ENCODE data around the gene TACR3.
"Not testable (repeated sequence)": the region's sequence is repeated elsewhere in the genome, so short reads cannot be mapped to it uniquely, and the experiment has no call there.

TACR3 gene

DNA sequence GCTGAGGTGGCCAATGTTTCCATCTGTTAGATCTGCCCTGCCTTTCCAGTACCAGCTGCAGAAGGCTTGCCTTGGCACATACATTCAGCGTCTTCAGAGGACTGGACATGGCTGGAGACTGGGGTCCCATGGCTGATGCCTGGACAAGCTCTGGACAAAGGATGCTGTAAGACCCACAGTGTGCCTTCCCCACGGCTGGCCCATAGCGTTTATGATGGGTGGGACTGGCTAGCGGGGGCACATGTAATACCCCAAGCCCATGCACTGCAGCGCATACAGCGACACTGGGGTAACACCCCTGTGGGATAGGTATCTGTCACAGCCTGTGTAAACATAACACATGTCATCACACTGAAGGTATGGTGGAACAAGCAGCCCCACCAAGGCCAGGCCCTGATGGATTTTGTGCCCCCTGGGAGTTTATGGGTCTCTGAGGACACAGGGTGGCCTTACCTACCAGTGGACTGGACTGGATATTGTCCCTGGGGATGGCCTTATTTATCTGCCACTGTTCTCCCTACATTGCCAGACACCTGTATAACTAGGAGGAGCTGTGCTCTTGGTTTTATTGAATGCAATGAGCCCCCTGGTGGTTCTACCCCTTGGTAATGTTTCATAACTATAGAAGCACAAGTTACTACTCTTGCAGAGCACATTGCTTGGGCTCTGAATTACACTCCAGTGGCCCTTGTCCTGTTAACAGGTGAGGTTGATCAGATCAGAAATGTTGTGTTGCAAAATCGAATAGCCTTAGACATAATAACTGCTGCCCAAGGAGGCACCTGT lies 34.3 kb upstream of the TACR3 start:
- DNase-seq = no peak
- no peak overlapping the region for H3K4ac ChIP-seq (ENCODE audit: low read depth in 1 of 2, low read length in 2 of 2)
- H3K27me3 ChIP-seq (ENCODE audit: control insufficient read depth in 1 of 2, insufficient read depth in 1 of 2, low read length in 2 of 2) = no peaks in the 10 kb centered on the region
- H2BK12ac ChIP-seq (ENCODE audit: low read length in 2 of 2) = no peak overlapping the region
- WGBS = 75% methylated on average over 7 of the region's 7 CpGs
- H3K4me3 ChIP-seq (ENCODE audit: insufficient read depth in 1 of 2, low read depth in 1 of 2, low read length in 2 of 2) = no peak overlapping the region
- no peak overlapping the region for H3K4me2 ChIP-seq (ENCODE audit: low read length, poor library complexity, severe bottlenecking)
- no peak overlapping the region for H4K91ac ChIP-seq (ENCODE audit: low read length)
- H3K36me3 ChIP-seq (ENCODE audit: control insufficient read depth in 1 of 2, insufficient read depth in 2 of 2, low read depth in 1 of 2, low read length in 2 of 2) = no peaks in the 10 kb centered on the region
- no peak overlapping the region for H2BK120ac ChIP-seq (ENCODE audit: low read depth, low read length)
- H2BK15ac ChIP-seq (ENCODE audit: low read depth, poor library complexity, severe bottlenecking) = no peak overlapping the region
- H3K27ac ChIP-seq (ENCODE audit: low read length, poor library complexity, severe bottlenecking) = no peak overlapping the region
- no peak overlapping the region for H3K14ac ChIP-seq (ENCODE audit: low read length in 2 of 2)
- no peak overlapping the region for H3K18ac ChIP-seq (ENCODE audit: low read depth in 1 of 2, low read length in 2 of 2)
- H4K8ac ChIP-seq (ENCODE audit: low read length) = no peak overlapping the region
- no peak overlapping the region for H2BK5ac ChIP-seq (ENCODE audit: low read depth, low read length, poor library complexity, severe bottlenecking)
- no peaks in the 10 kb centered on the region for H3K4me1 ChIP-seq (ENCODE audit: control insufficient read depth, insufficient read depth, low read depth, low read length)
- H2AK5ac ChIP-seq (ENCODE audit: low read length, severe bottlenecking) = no peak overlapping the region
- H3K9me3 ChIP-seq (ENCODE audit: control insufficient read depth, low read length) = no peaks in the 10 kb centered on the region
- H3K23ac ChIP-seq (ENCODE audit: low read length in 2 of 2) = no peak overlapping the region
- H3K9ac ChIP-seq (ENCODE audit: low read length) = no peak overlapping the region
- H3K79me1 ChIP-seq (replicated peaks; ENCODE audit: low read length, poor library complexity, severe bottlenecking) = no peaks in the 10 kb centered on the region
- H2AFZ ChIP-seq (ENCODE audit: low read depth, low read length) = no peak overlapping the region

DNA sequence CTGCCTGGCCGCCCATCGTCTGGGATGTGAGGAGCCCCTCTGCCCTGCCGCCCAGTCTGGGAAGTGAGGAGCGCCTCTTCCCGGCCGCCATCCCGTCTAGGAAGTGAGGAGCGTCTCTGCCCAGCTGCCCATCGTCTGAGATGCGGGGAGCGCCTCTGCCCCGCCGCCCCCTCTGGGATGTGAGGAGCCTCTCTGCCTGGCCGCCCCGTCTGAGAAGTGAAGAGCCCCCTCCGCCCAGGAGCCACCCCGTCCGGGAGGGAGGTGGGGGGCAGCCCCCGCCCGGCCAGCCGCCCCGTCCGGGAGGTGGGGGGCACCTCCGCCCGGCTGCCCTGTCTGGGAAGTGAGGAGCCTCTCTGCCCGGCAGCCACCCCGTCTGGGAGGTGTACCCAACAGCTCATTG lies 3.4 kb upstream of the TACR3 start:
- H3K36me3 ChIP-seq (ENCODE audit: control insufficient read depth in 1 of 2, insufficient read depth in 2 of 2, low read depth in 1 of 2, low read length in 2 of 2); H3K4me3 ChIP-seq (ENCODE audit: insufficient read depth in 1 of 2, low read depth in 1 of 2, low read length in 2 of 2); H4K8ac ChIP-seq (ENCODE audit: low read length); H3K4me2 ChIP-seq (ENCODE audit: low read length, poor library complexity, severe bottlenecking); H3K9me3 ChIP-seq (ENCODE audit: control insufficient read depth, low read length); H4K91ac ChIP-seq (ENCODE audit: low read length); H3K23ac ChIP-seq (ENCODE audit: low read length in 2 of 2); H2AK5ac ChIP-seq (ENCODE audit: low read length, severe bottlenecking); H3K14ac ChIP-seq (ENCODE audit: low read length in 2 of 2); H2BK12ac ChIP-seq (ENCODE audit: low read length in 2 of 2); H3K79me1 ChIP-seq (replicated peaks; ENCODE audit: low read length, poor library complexity, severe bottlenecking); H3K18ac ChIP-seq (ENCODE audit: low read depth in 1 of 2, low read length in 2 of 2); H2AFZ ChIP-seq (ENCODE audit: low read depth, low read length); H3K27ac ChIP-seq (ENCODE audit: low read length, poor library complexity, severe bottlenecking); H2BK15ac ChIP-seq (ENCODE audit: low read depth, poor library complexity, severe bottlenecking); H2BK5ac ChIP-seq (ENCODE audit: low read depth, low read length, poor library complexity, severe bottlenecking); H2BK120ac ChIP-seq (ENCODE audit: low read depth, low read length); DNase-seq; H3K4ac ChIP-seq (ENCODE audit: low read depth in 1 of 2, low read length in 2 of 2); H3K9ac ChIP-seq (ENCODE audit: low read length): not testable (repeated sequence)
- H3K4me1 ChIP-seq (ENCODE audit: control insufficient read depth, insufficient read depth, low read depth, low read length) = peaks cover 11% of the 10 kb centered on the region
- peaks cover 9 to 11% of the 10 kb centered on the region in 2 experiments for H3K27me3 ChIP-seq (ENCODE audit: control insufficient read depth in 1 of 2, insufficient read depth in 1 of 2, low read length in 2 of 2)
- WGBS = 95% methylated on average over 16 of the region's 27 CpGs

DNA sequence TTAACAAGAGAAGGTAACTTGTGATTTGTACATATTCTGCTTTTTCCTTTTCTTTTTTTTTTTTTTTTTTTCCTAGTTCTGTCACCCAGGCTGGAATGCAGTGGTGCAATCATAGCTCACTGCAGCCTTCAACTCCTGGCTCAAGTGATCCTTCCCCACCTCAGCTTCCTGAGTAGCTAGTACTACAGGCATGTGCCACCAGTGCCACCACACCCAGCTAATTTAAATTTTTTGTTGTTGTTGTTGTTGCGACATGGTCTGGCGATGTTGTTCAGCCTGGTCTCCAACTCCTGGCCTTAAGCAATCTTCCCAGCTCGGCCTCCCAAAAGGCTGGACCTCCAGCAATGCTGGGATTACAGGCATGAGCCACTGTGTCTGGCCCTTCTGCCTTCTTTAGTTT lies 1.5 kb upstream of the TACR3 start:
- no peak overlapping the region for H4K8ac ChIP-seq (ENCODE audit: low read length)
- H2AK5ac ChIP-seq (ENCODE audit: low read length, severe bottlenecking) = no peak overlapping the region
- no peak overlapping the region for H3K14ac ChIP-seq (ENCODE audit: low read length in 2 of 2)
- no peak overlapping the region for H3K18ac ChIP-seq (ENCODE audit: low read depth in 1 of 2, low read length in 2 of 2)
- H3K27ac ChIP-seq (ENCODE audit: low read length, poor library complexity, severe bottlenecking) = no peak overlapping the region
- DNase-seq = no peak
- no peak overlapping the region for H2AFZ ChIP-seq (ENCODE audit: low read depth, low read length)
- H3K27me3 ChIP-seq (ENCODE audit: control insufficient read depth in 1 of 2, insufficient read depth in 1 of 2, low read length in 2 of 2) = peaks cover 9 to 11% of the 10 kb centered on the region in 2 experiments
- no peak overlapping the region for H3K9ac ChIP-seq (ENCODE audit: low read length)
- no peak overlapping the region for H3K4ac ChIP-seq (ENCODE audit: low read depth in 1 of 2, low read length in 2 of 2)
- H3K23ac ChIP-seq (ENCODE audit: low read length in 2 of 2) = no peak overlapping the region
- H2BK12ac ChIP-seq (ENCODE audit: low read length in 2 of 2) = no peak overlapping the region
- H2BK120ac ChIP-seq (ENCODE audit: low read depth, low read length) = no peak overlapping the region
- no peaks in the 10 kb centered on the region for H3K36me3 ChIP-seq (ENCODE audit: control insufficient read depth in 1 of 2, insufficient read depth in 2 of 2, low read depth in 1 of 2, low read length in 2 of 2)
- no peak overlapping the region for H2BK5ac ChIP-seq (ENCODE audit: low read depth, low read length, poor library complexity, severe bottlenecking)
- H3K4me2 ChIP-seq (ENCODE audit: low read length, poor library complexity, severe bottlenecking) = no peak overlapping the region
- no peak overlapping the region for H2BK15ac ChIP-seq (ENCODE audit: low read depth, poor library complexity, severe bottlenecking)
- H4K91ac ChIP-seq (ENCODE audit: low read length) = no peak overlapping the region
- no peak overlapping the region for H3K4me3 ChIP-seq (ENCODE audit: insufficient read depth in 1 of 2, low read depth in 1 of 2, low read length in 2 of 2)
- peaks cover 3% of the 10 kb centered on the region for H3K9me3 ChIP-seq (ENCODE audit: control insufficient read depth, low read length)
- peaks cover 11% of the 10 kb centered on the region for H3K4me1 ChIP-seq (ENCODE audit: control insufficient read depth, insufficient read depth, low read depth, low read length)
- 75% methylated on average over 1 of the region's 3 CpGs for WGBS
- H3K79me1 ChIP-seq (replicated peaks; ENCODE audit: low read length, poor library complexity, severe bottlenecking) = no peaks in the 10 kb centered on the region

DNA sequence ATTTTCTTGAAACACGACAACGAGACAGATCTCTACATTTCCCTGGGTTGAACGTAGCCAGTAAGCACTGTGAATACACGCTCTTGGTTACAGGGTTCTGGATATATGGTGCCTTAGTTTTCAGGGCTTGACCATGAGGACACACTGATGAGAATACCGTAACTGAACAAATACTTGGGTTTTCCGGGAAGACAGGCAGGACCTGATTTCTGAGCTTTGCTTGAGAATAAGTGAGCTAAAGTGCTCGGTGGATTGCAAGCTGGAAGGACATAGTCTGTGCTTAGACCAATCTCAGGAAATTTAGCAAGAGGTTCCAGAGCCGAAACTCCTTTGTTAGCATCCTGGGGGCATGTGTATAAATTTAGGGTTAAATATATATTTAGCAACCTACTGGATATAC lies 876 bp upstream of the TACR3 start:
- Histone ChIP-seq H2AK5ac (ENCODE audit: low read length, severe bottlenecking) (no peak overlapping the region), H3K9ac (ENCODE audit: low read length) (no peak overlapping the region), H2BK12ac (ENCODE audit: low read length in 2 of 2) (no peak overlapping the region), H2BK15ac (ENCODE audit: low read depth, poor library complexity, severe bottlenecking) (no peak overlapping the region), H3K36me3 (ENCODE audit: control insufficient read depth in 1 of 2, insufficient read depth in 2 of 2, low read depth in 1 of 2, low read length in 2 of 2) (no peaks in the 10 kb centered on the region), H2AFZ (ENCODE audit: low read depth, low read length) (no peak overlapping the region), H2BK5ac (ENCODE audit: low read depth, low read length, poor library complexity, severe bottlenecking) (no peak overlapping the region), H3K4ac (ENCODE audit: low read depth in 1 of 2, low read length in 2 of 2) (no peak overlapping the region), H3K4me1 (ENCODE audit: control insufficient read depth, insufficient read depth, low read depth, low read length) (peaks cover 11% of the 10 kb centered on the region), H3K14ac (ENCODE audit: low read length in 2 of 2) (no peak overlapping the region), H4K8ac (ENCODE audit: low read length) (no peak overlapping the region), H3K79me1 (replicated peaks; ENCODE audit: low read length, poor library complexity, severe bottlenecking) (no peaks in the 10 kb centered on the region), H3K4me2 (ENCODE audit: low read length, poor library complexity, severe bottlenecking) (no peak overlapping the region), H3K27ac (ENCODE audit: low read length, poor library complexity, severe bottlenecking) (no peak overlapping the region), H2BK120ac (ENCODE audit: low read depth, low read length) (no peak overlapping the region), H3K9me3 (ENCODE audit: control insufficient read depth, low read length) (peaks cover 3% of the 10 kb centered on the region), H3K18ac (ENCODE audit: low read depth in 1 of 2, low read length in 2 of 2) (no peak overlapping the region), H3K4me3 (ENCODE audit: insufficient read depth in 1 of 2, low read depth in 1 of 2, low read length in 2 of 2) (no peak overlapping the region), H3K27me3 (ENCODE audit: control insufficient read depth in 1 of 2, insufficient read depth in 1 of 2, low read length in 2 of 2) (peaks cover 9 to 11% of the 10 kb centered on the region in 2 experiments), H4K91ac (ENCODE audit: low read length) (no peak overlapping the region), H3K23ac (ENCODE audit: low read length in 2 of 2) (no peak overlapping the region)
- DNase-seq = no peak
- 81% methylated on average over 8 of the region's 8 CpGs for WGBS

Measured in mesenchymal stem cell (in vitro differentiated cells and primary cell).